Fibroblast of gingiva (primary cell): ENCODE measurements around the gene CLASP1.
"Not testable (repeated sequence)": the region's sequence is repeated elsewhere in the genome, so short reads cannot be mapped to it uniquely, and the experiment has no call there.

ENCODE experiments used
- DNase-seq: peaks from one replicate; pipeline ENCODE4 v3.0.0-alpha.2; 2011; ENCODE audit warnings: low read depth

The CLASP1 gene

GRCh38 chr2:121582272-121582671, 67.0 kb downstream of the CLASP1 start:
- DNase-seq, result no peak

GRCh38 chr2:121579309-121579708, 70.0 kb downstream of the CLASP1 start:
- no peak for DNase-seq

GRCh38 chr2:121577381-121577780, 71.9 kb downstream of the CLASP1 start:
- DNase-seq, result no peak

- DNase-seq, result no peak
Observed at GRCh38 chr2:121576263-121576662, 73.0 kb downstream of the CLASP1 start.

GRCh38 chr2:121575800-121576199, 73.5 kb downstream of the CLASP1 start:
- DNase-seq, result no peak

GRCh38 chr2:121570667-121571055, 78.6 kb downstream of the CLASP1 start:
- DNase-seq, result no peak

GRCh38 chr2:121570036-121570666, 79.1 kb downstream of the CLASP1 start:
- no peak for DNase-seq

- no peak for DNase-seq
Observed at GRCh38 chr2:121567957-121568409, 81.3 kb downstream of the CLASP1 start.

GRCh38 chr2:121567452-121567851, 81.8 kb downstream of the CLASP1 start:
- no peak for DNase-seq

GRCh38 chr2:121565389-121566250, 83.6 kb downstream of the CLASP1 start:
- DNase-seq, result no peak

GRCh38 chr2:121564905-121565304, 84.4 kb downstream of the CLASP1 start:
- DNase-seq, result no peak

GRCh38 chr2:121563754-121564153, 85.5 kb downstream of the CLASP1 start:
- not testable (repeated sequence) for DNase-seq

- DNase-seq, result no peak
Observed at GRCh38 chr2:121562269-121563176, 86.7 kb downstream of the CLASP1 start.

- DNase-seq, result no peak
Observed at GRCh38 chr2:121561617-121562268, 87.5 kb downstream of the CLASP1 start.

- no peak for DNase-seq
Observed at GRCh38 chr2:121558329-121558728, 90.9 kb downstream of the CLASP1 start.

- no peak for DNase-seq
Observed at GRCh38 chr2:121555008-121555407, 94.3 kb downstream of the CLASP1 start.

GRCh38 chr2:121552477-121553180, 96.6 kb downstream of the CLASP1 start:
- DNase-seq, result not testable (repeated sequence)

- no peak for DNase-seq
Observed at GRCh38 chr2:121550669-121551068, 98.6 kb downstream of the CLASP1 start.

GRCh38 chr2:121547646-121548045, 101.6 kb downstream of the CLASP1 start:
- no peak for DNase-seq

- DNase-seq, result no peak
Observed at GRCh38 chr2:121545913-121546312, 103.3 kb downstream of the CLASP1 start.

- DNase-seq, result no peak
Observed at GRCh38 chr2:121545257-121545656, 104.0 kb downstream of the CLASP1 start.
